GM12801 (cell line): ENCODE results near the gene NOS1AP.

Experiments used
- TF ChIP-seq, protein P1 (sequence below): IDR thresholded peaks from one replicate; pipeline ENCODE4 v1.5.1; 2011; ENCODE audit warnings: control low read depth; ENCODE audit not compliant: insufficient read length; ENCODE audit errors: extremely low read depth

NOS1AP gene

GRCh38 chr1:162326559-162326958, 257.1 kb downstream of the NOS1AP start:
- TF ChIP-seq, protein P1, sequence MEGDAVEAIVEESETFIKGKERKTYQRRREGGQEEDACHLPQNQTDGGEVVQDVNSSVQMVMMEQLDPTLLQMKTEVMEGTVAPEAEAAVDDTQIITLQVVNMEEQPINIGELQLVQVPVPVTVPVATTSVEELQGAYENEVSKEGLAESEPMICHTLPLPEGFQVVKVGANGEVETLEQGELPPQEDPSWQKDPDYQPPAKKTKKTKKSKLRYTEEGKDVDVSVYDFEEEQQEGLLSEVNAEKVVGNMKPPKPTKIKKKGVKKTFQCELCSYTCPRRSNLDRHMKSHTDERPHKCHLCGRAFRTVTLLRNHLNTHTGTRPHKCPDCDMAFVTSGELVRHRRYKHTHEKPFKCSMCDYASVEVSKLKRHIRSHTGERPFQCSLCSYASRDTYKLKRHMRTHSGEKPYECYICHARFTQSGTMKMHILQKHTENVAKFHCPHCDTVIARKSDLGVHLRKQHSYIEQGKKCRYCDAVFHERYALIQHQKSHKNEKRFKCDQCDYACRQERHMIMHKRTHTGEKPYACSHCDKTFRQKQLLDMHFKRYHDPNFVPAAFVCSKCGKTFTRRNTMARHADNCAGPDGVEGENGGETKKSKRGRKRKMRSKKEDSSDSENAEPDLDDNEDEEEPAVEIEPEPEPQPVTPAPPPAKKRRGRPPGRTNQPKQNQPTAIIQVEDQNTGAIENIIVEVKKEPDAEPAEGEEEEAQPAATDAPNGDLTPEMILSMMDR: no peak

GRCh38 chr1:162327144-162327787, 257.8 kb downstream of the NOS1AP start:
- TF ChIP-seq, protein P1: no peak

GRCh38 chr1:162327788-162328165, 258.3 kb downstream of the NOS1AP start:
- TF ChIP-seq, protein P1: no peak

GRCh38 chr1:162328512-162328911, 259.0 kb downstream of the NOS1AP start:
- TF ChIP-seq, protein P1: no peak

GRCh38 chr1:162329826-162330225, 260.3 kb downstream of the NOS1AP start:
- TF ChIP-seq, protein P1: no peak

DNA sequence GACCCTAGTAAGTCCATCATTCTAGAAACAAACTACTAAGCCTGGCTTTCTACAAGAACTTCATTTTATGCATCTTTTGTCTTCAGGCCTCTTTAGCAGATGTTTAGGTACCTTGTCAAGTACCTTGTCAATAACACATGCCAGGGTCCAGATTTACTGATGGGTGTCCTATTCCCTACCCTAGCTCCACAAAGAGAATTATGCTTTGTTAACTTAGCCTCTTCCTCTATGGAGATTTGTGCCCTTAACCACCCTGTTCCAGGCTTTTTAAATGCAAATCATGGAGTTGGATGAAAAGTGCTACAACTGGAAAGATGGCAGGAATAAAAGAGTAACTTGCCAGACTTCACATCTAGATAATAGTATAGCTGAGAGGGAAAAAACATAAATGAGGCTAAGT, 264.5 kb downstream of the NOS1AP start:
- TF ChIP-seq, protein P1: no peak

DNA sequence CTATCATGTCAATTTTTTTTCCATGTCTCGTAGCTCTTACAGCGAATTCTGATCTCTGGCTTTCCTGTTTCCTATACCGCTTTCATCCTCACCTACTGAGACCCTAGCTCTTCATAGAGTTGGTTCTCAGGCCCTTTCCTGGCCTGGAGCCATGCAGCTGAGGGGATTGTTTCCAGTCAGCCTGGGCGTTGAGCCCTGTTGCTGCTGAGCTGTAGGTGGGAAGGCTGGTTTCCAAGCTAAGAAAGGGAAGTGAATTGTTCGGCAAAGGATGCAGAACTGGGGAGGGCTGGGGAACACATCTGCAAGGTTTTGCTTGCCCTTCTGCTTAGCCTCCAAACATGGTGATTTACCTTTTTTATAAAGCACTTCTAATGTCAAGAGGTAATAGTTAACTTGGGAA, 265.6 kb downstream of the NOS1AP start:
- TF ChIP-seq, protein P1: no peak
